ENCODE results near the gene SEC16A. TPM values are rescaled to one million over a fixed set of nuclear protein-coding genes. Genes with fewer than 3 reads are reported as not detected.

SEC16A gene
- total RNA-seq, 1 donor from 2014 or later = 78.8 TPM

- peaks cover 74% of the 10 kb centered on the region for H3K36me3 Mint-ChIP-seq (ENCODE audit: low read depth)
- POLR2A ChIA-PET = no interaction called here
- intact Hi-C loops (cut with micrococcal nuclease) = no loop called here
These were observed 61.0 kb downstream of the SEC16A start for GRCh38 chr9:136421791-136422190.

DNA sequence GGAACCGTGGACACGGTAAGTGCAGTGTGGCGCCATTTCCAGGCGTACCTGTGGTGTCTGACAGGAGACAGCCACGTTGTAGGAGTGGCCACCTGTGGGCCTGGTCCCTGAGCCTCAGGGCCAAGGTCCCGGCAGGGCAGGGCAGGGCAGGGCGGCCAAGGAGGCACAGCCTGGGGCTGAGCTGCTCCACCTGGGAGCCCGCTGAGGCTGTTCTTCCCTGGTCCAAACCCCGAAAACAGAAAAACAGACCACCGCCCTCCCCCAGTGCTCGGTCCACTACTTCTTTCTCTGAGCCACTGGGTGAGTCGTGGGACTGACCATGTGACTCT lies 63.8 kb downstream of the SEC16A start:
- ATAC-seq (ENCODE audit: low read depth) = no peak
- Mint-ChIP-seq H3K27me3 (no peaks in the 10 kb centered on the region), H3K4me3 (no peak overlapping the region), H3K4me1 (no peaks in the 10 kb centered on the region), H3K27ac (no peak overlapping the region), H3K9me3 (no peaks in the 10 kb centered on the region), H3K36me3 (ENCODE audit: low read depth) (peaks cover 80% of the 10 kb centered on the region)
- intact Hi-C loops (cut with micrococcal nuclease) = no loop called here
- CTCF ChIA-PET = no interaction called here
- no peak for DNase-seq
- POLR2A ChIA-PET = no interaction called here
- TF ChIP-seq, protein P1, sequence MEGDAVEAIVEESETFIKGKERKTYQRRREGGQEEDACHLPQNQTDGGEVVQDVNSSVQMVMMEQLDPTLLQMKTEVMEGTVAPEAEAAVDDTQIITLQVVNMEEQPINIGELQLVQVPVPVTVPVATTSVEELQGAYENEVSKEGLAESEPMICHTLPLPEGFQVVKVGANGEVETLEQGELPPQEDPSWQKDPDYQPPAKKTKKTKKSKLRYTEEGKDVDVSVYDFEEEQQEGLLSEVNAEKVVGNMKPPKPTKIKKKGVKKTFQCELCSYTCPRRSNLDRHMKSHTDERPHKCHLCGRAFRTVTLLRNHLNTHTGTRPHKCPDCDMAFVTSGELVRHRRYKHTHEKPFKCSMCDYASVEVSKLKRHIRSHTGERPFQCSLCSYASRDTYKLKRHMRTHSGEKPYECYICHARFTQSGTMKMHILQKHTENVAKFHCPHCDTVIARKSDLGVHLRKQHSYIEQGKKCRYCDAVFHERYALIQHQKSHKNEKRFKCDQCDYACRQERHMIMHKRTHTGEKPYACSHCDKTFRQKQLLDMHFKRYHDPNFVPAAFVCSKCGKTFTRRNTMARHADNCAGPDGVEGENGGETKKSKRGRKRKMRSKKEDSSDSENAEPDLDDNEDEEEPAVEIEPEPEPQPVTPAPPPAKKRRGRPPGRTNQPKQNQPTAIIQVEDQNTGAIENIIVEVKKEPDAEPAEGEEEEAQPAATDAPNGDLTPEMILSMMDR (IDR thresholded peaks at IDR 0.05) = no peak

More at GRCh38 chr9:136421791-136422190, 61.0 kb downstream of the SEC16A start:
- ATAC-seq (ENCODE audit: low read depth) (no peak), DNase-seq (no peak)
- H3K27ac Mint-ChIP-seq = no peak overlapping the region
- TF ChIP-seq, protein P1 (IDR thresholded peaks at IDR 0.05) = no peak
- H3K27me3 Mint-ChIP-seq = no peaks in the 10 kb centered on the region
- no peaks in the 10 kb centered on the region for H3K9me3 Mint-ChIP-seq
- CTCF ChIA-PET = no interaction called here
- H3K4me3 Mint-ChIP-seq = no peak overlapping the region
- no peaks in the 10 kb centered on the region for H3K4me1 Mint-ChIP-seq

GRCh38 chr9:136418182-136419091 lies 64.4 kb downstream of the SEC16A start:
- ATAC-seq (ENCODE audit: low read depth) = no peak
- Mint-ChIP-seq H3K9me3 (no peaks in the 10 kb centered on the region), H3K4me3 (no peak overlapping the region), H3K27me3 (no peaks in the 10 kb centered on the region), H3K27ac (no peak overlapping the region), H3K4me1 (no peaks in the 10 kb centered on the region), H3K36me3 (ENCODE audit: low read depth) (peaks cover 80% of the 10 kb centered on the region)
- TF ChIP-seq, protein P1 (IDR thresholded peaks at IDR 0.05) = no peak
- DNase-seq = no peak
- ChIA-PET CTCF (no interaction called here), POLR2A (interaction anchor here (0.5 to 0.7 kb wide), 3 partner anchors 9 to 29 kb away, joined by 4 to 7 read pairs (median 4); no protein-coding TSS in a partner anchor)
- intact Hi-C loops (cut with micrococcal nuclease) = no loop called here

- ChIA-PET CTCF (no interaction called here), POLR2A (interaction anchor here (0.6 kb wide), 1 partner anchor 1132 kb away, joined by 3 read pairs; no protein-coding TSS in a partner anchor)
- Mint-ChIP-seq H3K4me3 (no peak overlapping the region), H3K36me3 (ENCODE audit: low read depth) (peaks cover 79% of the 10 kb centered on the region), H3K9me3 (no peaks in the 10 kb centered on the region), H3K27me3 (no peaks in the 10 kb centered on the region), H3K4me1 (peaks cover 4% of the 10 kb centered on the region), H3K27ac (no peak overlapping the region)
- DNase-seq = no peak
- ATAC-seq (ENCODE audit: low read depth) = no peak
- intact Hi-C loops (cut with micrococcal nuclease) = no loop called here
- TF ChIP-seq, protein P1 (IDR thresholded peaks at IDR 0.05) = no peak
These were observed 65.9 kb downstream of the SEC16A start for GRCh38 chr9:136416914-136417313.

GRCh38 chr9:136416427-136416826 lies 66.4 kb downstream of the SEC16A start:
- intact Hi-C loops (cut with micrococcal nuclease) = no loop called here
- Mint-ChIP-seq H3K4me1 (peaks cover 9% of the 10 kb centered on the region), H3K9me3 (no peaks in the 10 kb centered on the region), H3K4me3 (no peak overlapping the region), H3K27ac (no peak overlapping the region), H3K27me3 (no peaks in the 10 kb centered on the region), H3K36me3 (ENCODE audit: low read depth) (peaks cover 76% of the 10 kb centered on the region)
- DNase-seq (no peak), ATAC-seq (ENCODE audit: low read depth) (no peak)
- TF ChIP-seq, protein P1 (IDR thresholded peaks at IDR 0.05) = no peak
- POLR2A ChIA-PET = no interaction called here
- CTCF ChIA-PET = no interaction called here

Measured in activated B cell treated with CpG ODN at 0.5 μM for 24 hours (primary cell).